Right renal cortex interstitium (tissue), 3 donors: ENCODE data around the gene NMNAT2. TPM values are rescaled to one million over a fixed set of nuclear protein-coding genes. Genes with fewer than 3 reads are reported as not detected.

ENCODE experiments used
- polyA plus RNA-seq, 3 donors: library from polyadenylated mRNA; unstranded; fragments of 120-200 nt; gene quantifications; one replicate each; pipeline ENCODE4 v1.2.1, GENCODE V29; 2013; ENCODE audit not compliant: insufficient read length in 3 of 3

Gene NMNAT2
- polyA plus RNA-seq, 3 donors = 3.2 to 4.3 (median 3.4) TPM

Other genes starting within 250 kb of the NMNAT2 start
- 1 to 10 TPM; 4.4 to 7.7 (median 5.5) TPM for gene LAMC2, start 232.1 kb downstream of the NMNAT2 start, polyA plus RNA-seq
- 10 to 100 TPM; 65.7 to 70.0 (median 66.9) TPM for gene SMG7, start 54.1 kb upstream of the NMNAT2 start, polyA plus RNA-seq
- gene NCF2, start 172.1 kb upstream of the NMNAT2 start, polyA plus RNA-seq = 1 to 10 TPM; 2.6 to 3.1 (median 2.8) TPM
- gene ARPC5, start 217.4 kb upstream of the NMNAT2 start, polyA plus RNA-seq = 100 to 1,000 TPM; 152 to 162 (median 153) TPM
- gene APOBEC4, start 234.9 kb upstream of the NMNAT2 start, polyA plus RNA-seq = not detected